Measurements from ENCODE around the gene DGKH.
A peak's percentile ranks its signal among the peaks of the same experiment; 100 is the strongest.

Gene DGKH

GRCh38 chr13:42277618-42278276 is 229.3 kb downstream of the DGKH start:
- Histone ChIP-seq H3K36me3 (ENCODE audit: insufficient read depth, low read length) (peaks cover 31% of the 10 kb centered on the region), H3K9me3 (ENCODE audit: low read length) (peaks cover 5% of the 10 kb centered on the region; the same call in 1 of the 2 replicates), H3K27ac (ENCODE audit: low read depth, low read length, poor library complexity, severe bottlenecking) (no peak overlapping the region), H3K79me2 (ENCODE audit: insufficient read depth, low read length) (peaks cover 96% of the 10 kb centered on the region), H2AFZ (ENCODE audit: low read length) (no peak overlapping the region), H3K4me3 (ENCODE audit: low read depth, low read length, poor library complexity, severe bottlenecking) (no peak overlapping the region), H3K27me3 (ENCODE audit: insufficient read depth, low read length) (no peaks in the 10 kb centered on the region), H3K4me1 (ENCODE audit: insufficient read depth, low read length, severe bottlenecking) (peaks cover 77% of the 10 kb centered on the region), H3K4me2 (ENCODE audit: low read length) (peak overlapping the region; percentile 11; the same call in 1 of the 2 replicates), H3F3A (ENCODE audit: insufficient read depth, low read length) (no peaks in the 10 kb centered on the region), H3K9me2 (ENCODE audit: low read depth, low read length) (no peaks in the 10 kb centered on the region), H4K20me1 (ENCODE audit: insufficient read depth, low read length) (no peaks in the 10 kb centered on the region), H3K9ac (ENCODE audit: low read length) (no peak overlapping the region)
- TF ChIP-seq CTCF (IDR thresholded peaks at IDR 0.05; ENCODE audit: low read length) (no peak), EZH2 (IDR thresholded peaks at IDR 0.05; ENCODE audit: borderline replicate concordance, low read length) (no peak)

GRCh38 chr13:42279080-42279479 is 230.6 kb downstream of the DGKH start:
- Histone ChIP-seq H3K36me3 (ENCODE audit: insufficient read depth, low read length) (peaks cover 31% of the 10 kb centered on the region), H4K20me1 (ENCODE audit: insufficient read depth, low read length) (no peaks in the 10 kb centered on the region), H3K4me1 (ENCODE audit: insufficient read depth, low read length, severe bottlenecking) (peaks cover 73% of the 10 kb centered on the region), H3K4me3 (ENCODE audit: low read depth, low read length, poor library complexity, severe bottlenecking) (no peak overlapping the region), H3K79me2 (ENCODE audit: insufficient read depth, low read length) (peaks cover 96% of the 10 kb centered on the region), H3K27me3 (ENCODE audit: insufficient read depth, low read length) (no peaks in the 10 kb centered on the region), H3K9me2 (ENCODE audit: low read depth, low read length) (no peaks in the 10 kb centered on the region), H3K9me3 (ENCODE audit: low read length) (peaks cover 5% of the 10 kb centered on the region; the same call in 1 of the 2 replicates), H3K27ac (ENCODE audit: low read depth, low read length, poor library complexity, severe bottlenecking) (peak overlapping the region; percentile 19), H2AFZ (ENCODE audit: low read length) (no peak overlapping the region), H3K9ac (ENCODE audit: low read length) (no peak overlapping the region), H3F3A (ENCODE audit: insufficient read depth, low read length) (no peaks in the 10 kb centered on the region), H3K4me2 (ENCODE audit: low read length) (peak overlapping the region; percentile 16; the same call in 1 of the 2 replicates)
- TF ChIP-seq EZH2 (IDR thresholded peaks at IDR 0.05; ENCODE audit: borderline replicate concordance, low read length) (no peak), CTCF (IDR thresholded peaks at IDR 0.05; ENCODE audit: low read length) (no peak)

- Histone ChIP-seq H3K9me2 (ENCODE audit: low read depth, low read length) (no peaks in the 10 kb centered on the region), H3K9ac (ENCODE audit: low read length) (no peak overlapping the region), H3K36me3 (ENCODE audit: insufficient read depth, low read length) (peaks cover 31% of the 10 kb centered on the region), H3K4me2 (ENCODE audit: low read length) (no peak overlapping the region), H3K79me2 (ENCODE audit: insufficient read depth, low read length) (peaks cover 99% of the 10 kb centered on the region), H3K9me3 (ENCODE audit: low read length) (peaks cover 5% of the 10 kb centered on the region; the same call in 1 of the 2 replicates), H3K27me3 (ENCODE audit: insufficient read depth, low read length) (no peaks in the 10 kb centered on the region), H4K20me1 (ENCODE audit: insufficient read depth, low read length) (no peaks in the 10 kb centered on the region), H2AFZ (ENCODE audit: low read length) (no peak overlapping the region), H3F3A (ENCODE audit: insufficient read depth, low read length) (no peaks in the 10 kb centered on the region), H3K4me1 (ENCODE audit: insufficient read depth, low read length, severe bottlenecking) (peaks cover 64% of the 10 kb centered on the region), H3K4me3 (ENCODE audit: low read depth, low read length, poor library complexity, severe bottlenecking) (no peak overlapping the region), H3K27ac (ENCODE audit: low read depth, low read length, poor library complexity, severe bottlenecking) (no peak overlapping the region)
- TF ChIP-seq EZH2 (IDR thresholded peaks at IDR 0.05; ENCODE audit: borderline replicate concordance, low read length) (no peak), CTCF (IDR thresholded peaks at IDR 0.05; ENCODE audit: low read length) (no peak)
Measured at GRCh38 chr13:42279986-42280385, 231.5 kb downstream of the DGKH start.
